ENCODE results near the gene AFDN. TPM values are rescaled to one million over a fixed set of nuclear protein-coding genes. Genes with fewer than 3 reads are reported as not detected.

AFDN gene
- total RNA-seq, 1 donor from 2014 or later, result 112 TPM

- Histone ChIP-seq H3K36me3 (ENCODE audit: control insufficient read depth, insufficient read depth, low read length) (no peaks in the 10 kb centered on the region), H3K27me3 (ENCODE audit: control insufficient read depth, insufficient read depth, low read length) (no peaks in the 10 kb centered on the region), H3K4me3 (ENCODE audit: low read depth, low read length) (no peak overlapping the region)
- no peak for TF ChIP-seq CTCF (IDR thresholded peaks at IDR 0.05; ENCODE audit: insufficient read depth, low read length, poor library complexity, severe bottlenecking)
- no peak for DNase-seq (ENCODE audit: low read depth)
These were observed 29.8 kb downstream of the AFDN start for GRCh38 chr6:167856474-167856873.

- Histone ChIP-seq H3K36me3 (ENCODE audit: control insufficient read depth, insufficient read depth, low read length) (no peaks in the 10 kb centered on the region), H3K4me3 (ENCODE audit: low read depth, low read length) (no peak overlapping the region), H3K27me3 (ENCODE audit: control insufficient read depth, insufficient read depth, low read length) (no peaks in the 10 kb centered on the region)
- no peak for DNase-seq (ENCODE audit: low read depth)
- TF ChIP-seq CTCF (IDR thresholded peaks at IDR 0.05; ENCODE audit: insufficient read depth, low read length, poor library complexity, severe bottlenecking), result no peak
These were observed 30.4 kb downstream of the AFDN start for GRCh38 chr6:167856999-167857660.

- Histone ChIP-seq H3K36me3 (ENCODE audit: control insufficient read depth, insufficient read depth, low read length) (no peaks in the 10 kb centered on the region), H3K27me3 (ENCODE audit: control insufficient read depth, insufficient read depth, low read length) (no peaks in the 10 kb centered on the region), H3K4me3 (ENCODE audit: low read depth, low read length) (no peak overlapping the region)
- TF ChIP-seq CTCF (IDR thresholded peaks at IDR 0.05; ENCODE audit: insufficient read depth, low read length, poor library complexity, severe bottlenecking), result no peak
- DNase-seq (ENCODE audit: low read depth), result no peak
These were observed 31.4 kb downstream of the AFDN start for GRCh38 chr6:167858086-167858591.

GRCh38 chr6:167858842-167859664, 32.3 kb downstream of the AFDN start:
- no peak overlapping the region for H3K4me3 ChIP-seq (ENCODE audit: low read depth, low read length)

GRCh38 chr6:167860550-167861226, 34.0 kb downstream of the AFDN start:
- DNase-seq (ENCODE audit: low read depth), result no peak
- Histone ChIP-seq H3K4me3 (ENCODE audit: low read depth, low read length) (no peak overlapping the region), H3K27me3 (ENCODE audit: control insufficient read depth, insufficient read depth, low read length) (no peaks in the 10 kb centered on the region), H3K36me3 (ENCODE audit: control insufficient read depth, insufficient read depth, low read length) (no peaks in the 10 kb centered on the region)
- no peak for TF ChIP-seq CTCF (IDR thresholded peaks at IDR 0.05; ENCODE audit: insufficient read depth, low read length, poor library complexity, severe bottlenecking)

More at GRCh38 chr6:167858842-167859664, 32.3 kb downstream of the AFDN start:
- Histone ChIP-seq H3K27me3 (ENCODE audit: control insufficient read depth, insufficient read depth, low read length) (no peaks in the 10 kb centered on the region), H3K36me3 (ENCODE audit: control insufficient read depth, insufficient read depth, low read length) (no peaks in the 10 kb centered on the region)
- no peak for TF ChIP-seq CTCF (IDR thresholded peaks at IDR 0.05; ENCODE audit: insufficient read depth, low read length, poor library complexity, severe bottlenecking)
- DNase-seq (ENCODE audit: low read depth), result no peak
